Caco-2 (cell line): ENCODE results near the gene LTBP2. TPM values are rescaled to one million over a fixed set of nuclear protein-coding genes. Genes with fewer than 3 reads are reported as not detected.

Source experiments
- BruUV-seq: library from RNA; stranded (reverse); fragments of 400-500 nt; replicated peaks from 2 replicates; lab custom pipeline; 2021; lab: Mats Ljungman, UMichigan
- CTCF ChIA-PET: fragments of 300-600 bp; sonication (Branson Sonifier 250); formaldehyde crosslinking; loops from one replicate; lab custom pipeline; 2022; ENCODE audit warnings: antibody characterized with exemption; lab: Charles Lee
- POLR2A ChIA-PET: fragments of 300-600 bp; sonication (Branson Sonifier 250); formaldehyde crosslinking; loops from one replicate; lab custom pipeline; 2022; ENCODE audit warnings: antibody characterized with exemption; lab: Charles Lee
- DNase-seq, 2 experiments: peaks; one replicate each; pipeline versions ENCODE4 v3.0.0 to v3.0.0-alpha.2; 2020 to 2022
- H3K27me3 ChIP-seq: replicated peaks from 2 replicates; pipeline ENCODE4 v1.6.0; 2011; ENCODE audit warnings: low read length; ENCODE audit not compliant: control insufficient read depth, insufficient read depth
- H3K36me3 ChIP-seq: 2 replicates; pipeline ENCODE4 v1.5.1; 2011; ENCODE audit warnings: low read length; ENCODE audit not compliant: control insufficient read depth, insufficient read depth
- H3K4me1 ChIP-seq: fragments of 250-450 bp; sonication (Bioruptor Pico); 2 replicates; pipeline ENCODE4 v1.5.1; 2020; ENCODE audit warnings: mild to moderate bottlenecking
- H3K4me3 ChIP-seq: 2 replicates; pipeline ENCODE4 v1.5.1; 2011; ENCODE audit warnings: low read depth, mild to moderate bottlenecking, control low read depth, low read length
- H3K9me3 ChIP-seq: fragments of 250-450 bp; sonication (Bioruptor Pico); 2 replicates; pipeline ENCODE4 v1.5.1; 2020; ENCODE audit warnings: mild to moderate bottlenecking, moderate library complexity
- H3K27ac Mint-ChIP-seq: one replicate; pipeline ENCODE4 v1.8.0; 2022; ENCODE audit warnings: mixed read lengths; ENCODE audit not compliant: unreplicated experiment
- H3K27me3 Mint-ChIP-seq: one replicate; pipeline ENCODE4 v1.8.0; 2022; ENCODE audit warnings: mixed read lengths; ENCODE audit not compliant: insufficient read depth, unreplicated experiment
- H3K36me3 Mint-ChIP-seq: one replicate; pipeline ENCODE4 v1.8.0; 2022; ENCODE audit warnings: mild to moderate bottlenecking, mixed read lengths; ENCODE audit not compliant: insufficient read depth, unreplicated experiment
- H3K4me1 Mint-ChIP-seq: one replicate; pipeline ENCODE4 v1.8.0; 2022; ENCODE audit warnings: low read depth, mixed read lengths; ENCODE audit not compliant: unreplicated experiment
- H3K4me3 Mint-ChIP-seq: one replicate; pipeline ENCODE4 v1.8.0; 2022; ENCODE audit warnings: mild to moderate bottlenecking, moderate library complexity, mixed read lengths; ENCODE audit not compliant: unreplicated experiment
- H3K9me3 Mint-ChIP-seq: one replicate; pipeline ENCODE4 v1.8.0; 2022; ENCODE audit warnings: mixed read lengths; ENCODE audit not compliant: unreplicated experiment
- intact Hi-C: fragments of 100-400 bp; cut with micrococcal nuclease; formaldehyde crosslinking; loops from one replicate; pipeline ENCODE4 v1.10.0; 2022; ENCODE audit not compliant: unreplicated experiment
- total RNA-seq: library from RNA; stranded (reverse); gene quantifications from 2 replicates; pipeline ENCODE4 v1.2.3, GENCODE V29; 2022
- TF ChIP-seq, protein P1 (sequence below), 2 experiments: fragments of 200-600 bp in 1 of 2; IDR thresholded peaks; 1 replicate in 1 of 2; 2 replicates in 1 of 2; pipeline versions ENCODE4 v1.5.1 to v1.8.0; 2011 to 2022; ENCODE audit warnings: antibody characterized with exemption in 1 of 2, control low read depth in 1 of 2, inconsistent platforms in 1 of 2, low read depth in 1 of 2, low read length in 1 of 2, mild to moderate bottlenecking in 1 of 2, moderate library complexity in 1 of 2; ENCODE audit not compliant: insufficient read depth in 1 of 2, severe bottlenecking in 1 of 2, unreplicated experiment in 1 of 2

LTBP2 gene
- total RNA-seq, 1 experiment from 2014 or later, result 0.86 TPM

- Mint-ChIP-seq H3K27me3 (no peaks in the 10 kb centered on the region), H3K27ac (no peak overlapping the region), H3K4me1 (peaks cover 8% of the 10 kb centered on the region), H3K36me3 (no peaks in the 10 kb centered on the region), H3K4me3 (no peak overlapping the region), H3K9me3 (no peaks in the 10 kb centered on the region)
- H3K27me3 ChIP-seq, result no peaks in the 10 kb centered on the region
- POLR2A ChIA-PET, result no interaction called here
- H3K4me1 ChIP-seq, result peaks cover 2% of the 10 kb centered on the region; the same call in 1 of the 2 replicates
- H3K36me3 ChIP-seq, result no peaks in the 10 kb centered on the region
- CTCF ChIA-PET, result interaction anchor here (1.0 kb wide), 1 partner anchor 12 kb away, joined by 3 read pairs; no protein-coding TSS in a partner anchor
- H3K4me3 ChIP-seq, result no peak overlapping the region
- no peak for DNase-seq
- TF ChIP-seq, protein P1, sequence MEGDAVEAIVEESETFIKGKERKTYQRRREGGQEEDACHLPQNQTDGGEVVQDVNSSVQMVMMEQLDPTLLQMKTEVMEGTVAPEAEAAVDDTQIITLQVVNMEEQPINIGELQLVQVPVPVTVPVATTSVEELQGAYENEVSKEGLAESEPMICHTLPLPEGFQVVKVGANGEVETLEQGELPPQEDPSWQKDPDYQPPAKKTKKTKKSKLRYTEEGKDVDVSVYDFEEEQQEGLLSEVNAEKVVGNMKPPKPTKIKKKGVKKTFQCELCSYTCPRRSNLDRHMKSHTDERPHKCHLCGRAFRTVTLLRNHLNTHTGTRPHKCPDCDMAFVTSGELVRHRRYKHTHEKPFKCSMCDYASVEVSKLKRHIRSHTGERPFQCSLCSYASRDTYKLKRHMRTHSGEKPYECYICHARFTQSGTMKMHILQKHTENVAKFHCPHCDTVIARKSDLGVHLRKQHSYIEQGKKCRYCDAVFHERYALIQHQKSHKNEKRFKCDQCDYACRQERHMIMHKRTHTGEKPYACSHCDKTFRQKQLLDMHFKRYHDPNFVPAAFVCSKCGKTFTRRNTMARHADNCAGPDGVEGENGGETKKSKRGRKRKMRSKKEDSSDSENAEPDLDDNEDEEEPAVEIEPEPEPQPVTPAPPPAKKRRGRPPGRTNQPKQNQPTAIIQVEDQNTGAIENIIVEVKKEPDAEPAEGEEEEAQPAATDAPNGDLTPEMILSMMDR (IDR thresholded peaks at IDR 0.05; ENCODE audit: insufficient read depth in 1 of 2, low read depth in 1 of 2, low read length in 1 of 2, severe bottlenecking in 1 of 2, unreplicated experiment in 1 of 2), result no peak
- intact Hi-C loops, result no loop called here
- no TSS peak for BruUV-seq
- no peaks in the 10 kb centered on the region for H3K9me3 ChIP-seq
Measured at GRCh38 chr14:74575507-74575906, 36.5 kb downstream of the LTBP2 start.

DNA sequence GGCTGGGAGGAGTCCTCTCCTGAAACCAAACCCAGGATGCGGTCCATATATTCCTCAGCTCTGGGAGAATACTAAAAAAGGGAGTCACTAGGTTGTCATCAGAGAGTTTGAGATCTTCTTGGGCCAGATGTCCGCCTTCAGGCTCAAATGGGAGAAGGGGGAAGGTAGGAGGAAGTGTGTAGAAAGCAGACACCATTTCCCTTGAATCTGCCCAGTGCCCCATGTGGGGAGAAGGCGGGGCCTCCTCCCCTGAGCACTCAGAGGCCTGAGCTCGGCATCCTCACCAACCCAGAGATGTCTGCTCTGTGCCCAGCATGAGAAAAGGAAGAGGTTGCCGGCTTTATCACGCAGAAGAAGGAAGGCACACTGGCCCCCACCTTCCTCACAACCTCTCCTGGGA lies 37.3 kb downstream of the LTBP2 start:
- H3K4me3 ChIP-seq, result no peak overlapping the region
- H3K9me3 ChIP-seq, result no peaks in the 10 kb centered on the region
- H3K27me3 ChIP-seq, result no peaks in the 10 kb centered on the region
- H3K4me1 ChIP-seq, result peaks cover 4% of the 10 kb centered on the region; the same call in 1 of the 2 replicates
- Mint-ChIP-seq H3K27me3 (no peaks in the 10 kb centered on the region), H3K9me3 (no peaks in the 10 kb centered on the region), H3K4me1 (peaks cover 2% of the 10 kb centered on the region), H3K36me3 (no peaks in the 10 kb centered on the region), H3K27ac (no peak overlapping the region), H3K4me3 (no peak overlapping the region)
- ChIA-PET CTCF (interaction anchor here (0.9 to 1.0 kb wide), 3 partner anchors 12 to 66 kb away, joined by 3 to 5 read pairs (median 4); no protein-coding TSS in a partner anchor), POLR2A (no interaction called here)
- DNase-seq, result no peak
- H3K36me3 ChIP-seq, result no peaks in the 10 kb centered on the region
- TF ChIP-seq, protein P1 (IDR thresholded peaks at IDR 0.05; ENCODE audit: insufficient read depth in 1 of 2, low read depth in 1 of 2, low read length in 1 of 2, severe bottlenecking in 1 of 2, unreplicated experiment in 1 of 2), result no peak
- intact Hi-C loops, result no loop called here
- no TSS peak for BruUV-seq

GRCh38 chr14:74574090-74574433 lies 38.0 kb downstream of the LTBP2 start:
- Mint-ChIP-seq H3K27me3 (no peaks in the 10 kb centered on the region), H3K4me1 (no peaks in the 10 kb centered on the region), H3K4me3 (no peak overlapping the region), H3K36me3 (no peaks in the 10 kb centered on the region), H3K9me3 (no peaks in the 10 kb centered on the region), H3K27ac (no peak overlapping the region)
- H3K4me3 ChIP-seq, result no peak overlapping the region
- intact Hi-C loops, result no loop called here
- no peaks in the 10 kb centered on the region for H3K36me3 ChIP-seq
- BruUV-seq, result no TSS peak
- no peak for DNase-seq
- ChIA-PET CTCF (interaction anchor here (0.9 to 1.7 kb wide), 5 partner anchors 19 to 66 kb away, joined by 4 to 9 read pairs (median 5); partner anchors contain the start of gene LTBP2), POLR2A (no interaction called here)
- peaks cover 4% of the 10 kb centered on the region; the same call in 1 of the 2 replicates for H3K4me1 ChIP-seq
- TF ChIP-seq, protein P1 (IDR thresholded peaks at IDR 0.05; ENCODE audit: insufficient read depth in 1 of 2, low read depth in 1 of 2, low read length in 1 of 2, severe bottlenecking in 1 of 2, unreplicated experiment in 1 of 2), result no peak
- no peaks in the 10 kb centered on the region for H3K27me3 ChIP-seq
- no peaks in the 10 kb centered on the region for H3K9me3 ChIP-seq
